Spleen (tissue), 11 donors: Measurements from ENCODE around the gene ATP2A1. TPM values are rescaled to one million over a fixed set of nuclear protein-coding genes. Genes with fewer than 3 reads are reported as not detected.
"Not testable (repeated sequence)": the region's sequence is repeated elsewhere in the genome, so short reads cannot be mapped to it uniquely, and the experiment has no call there.

Experiments
- DNase-seq: peaks from one replicate; pipeline ENCODE4 v3.0.0-alpha.2; 2020
- H3K27ac ChIP-seq, 8 donors: fragments of 200-600 bp; sonication (generic) in 7 of 8; 1 replicate in 4 of 8; 2 replicates in 4 of 8; pipeline versions ENCODE4 v1.5.0 to v1.8.0; 2016 to 2021; ENCODE audit warnings: inconsistent platforms in 4 of 8, mild to moderate bottlenecking in 4 of 8, moderate library complexity in 1 of 8
- H3K27me3 ChIP-seq, 7 donors: fragments of 200-600 bp; sonication (generic) in 6 of 7; replicated peaks in 1 of 7; 1 replicate in 4 of 7; 2 replicates in 3 of 7; pipeline versions ENCODE4 v1.5.0 to v1.8.0; 2016 to 2021; ENCODE audit warnings: inconsistent platforms in 3 of 7, mild to moderate bottlenecking in 1 of 7
- H3K36me3 ChIP-seq, 6 donors: fragments of 200-600 bp; sonication (generic) in 5 of 6; 1 replicate in 4 of 6; 2 replicates in 2 of 6; pipeline versions ENCODE4 v1.5.0 to v1.8.0; 2016 to 2021; ENCODE audit warnings: inconsistent platforms in 2 of 6
- H3K4me1 ChIP-seq, 6 donors: fragments of 200-600 bp; sonication (generic) in 5 of 6; 1 replicate in 3 of 6; 2 replicates in 3 of 6; pipeline versions ENCODE4 v1.5.0 to v1.8.0; 2016 to 2021; ENCODE audit warnings: inconsistent platforms in 3 of 6
- H3K4me3 ChIP-seq, 8 donors: fragments of 200-600 bp; sonication (generic) in 7 of 8; 1 replicate in 4 of 8; 2 replicates in 4 of 8; pipeline versions ENCODE4 v1.5.0 to v1.8.0; 2016 to 2021; ENCODE audit warnings: inconsistent platforms in 4 of 8, mild to moderate bottlenecking in 4 of 8, moderate library complexity in 2 of 8
- H3K9me3 ChIP-seq, 8 donors: fragments of 200-600 bp; sonication (generic) in 7 of 8; 1 replicate in 4 of 8; 2 replicates in 4 of 8; pipeline versions ENCODE4 v1.5.0 to v1.8.0; 2016 to 2021; ENCODE audit warnings: inconsistent platforms in 4 of 8
- POLR2A ChIP-seq, 3 donors: fragments of 450-650 bp; IDR thresholded peaks; one replicate each; pipeline ENCODE4 v1.5.1; 2017; ENCODE audit warnings: antibody characterized with exemption in 3 of 3, mild to moderate bottlenecking in 1 of 3
- POLR2AphosphoS5 ChIP-seq, 3 donors: sonication (generic); formaldehyde crosslinking; IDR thresholded peaks; one replicate each; pipeline ENCODE4 v1.5.1; 2017; ENCODE audit warnings: antibody characterized with exemption in 3 of 3
- WGBS, 5 donors: extraction: QIAGEN DNeasy Blood & Tissue Kit in 3 of 5; methylation state at CpG; one replicate each; pipeline versions ENCODE4 v1.1.5 to v1.1.7; 2013 to 2018; 5-methylcytosine and 5-hydroxymethylcytosine counted together
- intact Hi-C: fragments of 100-400 bp; cut with DNase I; formaldehyde crosslinking; loops from one replicate; pipeline ENCODE4 v1.15.0; 2023; ENCODE audit warnings: low total_unique reads
- polyA plus RNA-seq, 3 donors: library from polyadenylated mRNA; stranded (reverse); fragments of 200-250 nt; gene quantifications; one replicate each; pipeline ENCODE4 v1.2.1, GENCODE V29; 2013
- total RNA-seq, 7 donors: library from RNA; depleted of rRNA in 3 of 7; stranded (reverse); fragments of >200 nt in 3 of 7; fragmentation: NEBNext Ultra II Directional in 4 of 7; extraction: Animal tissue kit (Norgen Biotek cat#: 25700) in 4 of 7; gene quantifications; one replicate each; pipeline versions ENCODE4 v1.1.0 to v1.2.1, GENCODE V29; 2016 to 2021
- TF ChIP-seq, protein P1 (sequence below), 11 experiments: fragments of 200-600 bp in 7 of 11; fragments of 450-650 bp in 4 of 11; sonication (generic) in 4 of 11; IDR thresholded peaks in 8 of 11; conservative IDR thresholded peaks in 3 of 11; 1 replicate in 7 of 11; 2 replicates in 4 of 11; pipeline versions ENCODE4 v1.4.0 to v1.8.0; 2016 to 2021; ENCODE audit warnings: antibody characterized with exemption in 11 of 11, inconsistent platforms in 4 of 11, mild to moderate bottlenecking in 1 of 11
- donor health status: healthy with polysubstance abuse.
- donor health status: DM: no; HTN: no; CAD: no; lungs with moderate emphysema.
- donor health status: DM: no; HTN: no; CAD: no.
- donor health status: Bipolar disorder and iron deficiency.
- donor health status: healthy.
- donor health status: DM: no; HTN: no; CAD: no.
- donor health status: DM: yes; HTN: yes; CAD: no.

Gene ATP2A1
- total and polyA plus RNA-seq, 10 donors, result 0.26 to 1.5 (median 0.55) TPM; not detected in 2

DNA sequence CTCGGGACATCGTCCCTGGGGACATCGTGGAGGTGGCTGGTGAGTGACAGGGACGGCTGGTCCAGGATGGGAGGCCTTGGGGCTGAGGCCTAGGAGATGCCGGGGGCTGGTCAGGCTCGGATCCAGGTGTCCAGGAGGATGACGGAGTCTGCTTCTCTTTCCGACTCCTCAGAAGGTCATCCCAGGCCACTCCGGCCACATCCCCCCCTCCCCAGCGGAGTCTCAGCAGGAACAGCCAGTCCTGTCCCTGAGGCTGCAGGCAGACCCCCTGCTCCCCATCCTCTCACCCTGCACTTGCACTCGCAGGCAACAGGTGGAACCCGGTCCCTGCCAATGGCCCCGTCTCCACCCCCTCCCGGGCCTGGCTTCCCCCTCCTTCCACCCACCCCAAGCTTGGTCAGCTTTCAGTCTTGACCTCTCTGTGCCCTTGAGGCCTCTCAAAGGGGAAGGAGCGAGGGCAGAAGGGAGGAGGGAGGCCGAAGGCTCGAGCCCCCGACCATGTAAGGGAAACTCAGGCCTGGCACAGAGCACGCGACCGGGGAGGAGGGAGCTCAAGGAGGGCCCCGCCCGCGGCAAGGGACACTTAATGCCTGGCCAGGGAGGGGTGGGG is 4.4 kb downstream of the ATP2A1 start:
- Histone ChIP-seq H3K4me3 (no peak overlapping the region), H3K36me3 (no peaks in the 10 kb centered on the region), H3K27me3 (peaks cover 0 to 34% (median 0%) of the 10 kb centered on the region in 7 donors), H3K9me3 (no peaks in the 10 kb centered on the region), H3K27ac (no peak overlapping the region), H3K4me1 (peaks cover 6 to 27% (median 19%) of the 10 kb centered on the region in 6 donors)
- DNase-seq, result peak; percentile 59
- intact Hi-C loops, result no loop called here
- WGBS, 5 donors, result 57 to 77% (median 67%) methylated on average over 20 to 24 of the region's 24 CpGs
- TF ChIP-seq, protein P1, sequence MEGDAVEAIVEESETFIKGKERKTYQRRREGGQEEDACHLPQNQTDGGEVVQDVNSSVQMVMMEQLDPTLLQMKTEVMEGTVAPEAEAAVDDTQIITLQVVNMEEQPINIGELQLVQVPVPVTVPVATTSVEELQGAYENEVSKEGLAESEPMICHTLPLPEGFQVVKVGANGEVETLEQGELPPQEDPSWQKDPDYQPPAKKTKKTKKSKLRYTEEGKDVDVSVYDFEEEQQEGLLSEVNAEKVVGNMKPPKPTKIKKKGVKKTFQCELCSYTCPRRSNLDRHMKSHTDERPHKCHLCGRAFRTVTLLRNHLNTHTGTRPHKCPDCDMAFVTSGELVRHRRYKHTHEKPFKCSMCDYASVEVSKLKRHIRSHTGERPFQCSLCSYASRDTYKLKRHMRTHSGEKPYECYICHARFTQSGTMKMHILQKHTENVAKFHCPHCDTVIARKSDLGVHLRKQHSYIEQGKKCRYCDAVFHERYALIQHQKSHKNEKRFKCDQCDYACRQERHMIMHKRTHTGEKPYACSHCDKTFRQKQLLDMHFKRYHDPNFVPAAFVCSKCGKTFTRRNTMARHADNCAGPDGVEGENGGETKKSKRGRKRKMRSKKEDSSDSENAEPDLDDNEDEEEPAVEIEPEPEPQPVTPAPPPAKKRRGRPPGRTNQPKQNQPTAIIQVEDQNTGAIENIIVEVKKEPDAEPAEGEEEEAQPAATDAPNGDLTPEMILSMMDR (IDR thresholded peaks at IDR 0.05 in 8 of 11, conservative IDR thresholded peaks at IDR 0.05 in 3 of 11), result no peak
- TF ChIP-seq POLR2A (IDR thresholded peaks at IDR 0.05) (no peak), POLR2AphosphoS5 (IDR thresholded peaks at IDR 0.05) (no peak)

DNA sequence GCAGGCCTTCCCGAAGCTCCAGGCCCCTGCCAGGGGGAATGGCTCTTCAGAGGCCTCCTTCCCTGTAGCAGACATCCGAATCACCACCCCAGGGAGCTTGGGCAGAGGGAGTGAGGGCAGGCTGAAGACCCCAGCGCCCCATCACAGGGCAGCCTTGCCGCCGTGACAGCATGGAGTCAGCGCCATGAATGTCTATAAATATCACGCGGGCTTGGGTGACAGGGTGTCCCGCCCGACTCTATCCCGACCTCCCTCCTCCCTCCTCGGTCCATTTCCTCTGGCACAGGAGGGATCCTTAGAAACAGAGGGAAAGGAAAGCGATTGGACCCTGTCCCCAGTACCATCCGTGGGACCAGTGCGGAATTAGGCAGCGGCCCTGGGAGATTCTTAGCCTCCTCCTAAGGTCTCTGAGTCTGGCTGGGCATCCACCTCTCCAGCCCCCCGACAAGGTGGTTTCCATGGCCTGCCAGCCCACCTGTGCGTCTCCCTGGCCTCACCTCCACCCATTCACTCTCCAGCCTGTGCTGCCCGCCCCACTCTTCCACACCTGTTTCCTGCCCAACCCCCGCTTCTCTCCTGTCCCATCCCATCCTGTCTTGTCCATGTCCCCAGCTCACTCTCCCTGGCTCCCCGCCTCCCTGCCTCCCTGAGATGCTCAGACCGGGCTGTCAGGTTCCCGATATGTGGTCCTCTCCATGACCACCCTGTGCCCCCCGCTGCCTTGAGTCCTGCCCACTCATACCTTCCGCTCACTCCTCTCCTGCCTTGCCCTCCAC is 5.1 kb downstream of the ATP2A1 start:
- no peak for TF ChIP-seq POLR2A (IDR thresholded peaks at IDR 0.05)
- no peak for TF ChIP-seq POLR2AphosphoS5 (IDR thresholded peaks at IDR 0.05)
- TF ChIP-seq, protein P1 (IDR thresholded peaks at IDR 0.05 in 8 of 11, conservative IDR thresholded peaks at IDR 0.05 in 3 of 11), result no peak
- H3K4me3 ChIP-seq, result no peak overlapping the region
- no peaks in the 10 kb centered on the region for H3K9me3 ChIP-seq
- peaks cover 0 to 34% (median 0%) of the 10 kb centered on the region in 7 donors for H3K27me3 ChIP-seq
- intact Hi-C loops, result no loop called here
- no peak overlapping the region for H3K27ac ChIP-seq
- H3K36me3 ChIP-seq, result no peaks in the 10 kb centered on the region
- 67 to 84% (median 79%) methylated on average over 21 to 25 of the region's 25 CpGs for WGBS, 5 donors
- peaks cover 6 to 27% (median 19%) of the 10 kb centered on the region in 6 donors for H3K4me1 ChIP-seq
- peak; percentile 61 for DNase-seq

DNA sequence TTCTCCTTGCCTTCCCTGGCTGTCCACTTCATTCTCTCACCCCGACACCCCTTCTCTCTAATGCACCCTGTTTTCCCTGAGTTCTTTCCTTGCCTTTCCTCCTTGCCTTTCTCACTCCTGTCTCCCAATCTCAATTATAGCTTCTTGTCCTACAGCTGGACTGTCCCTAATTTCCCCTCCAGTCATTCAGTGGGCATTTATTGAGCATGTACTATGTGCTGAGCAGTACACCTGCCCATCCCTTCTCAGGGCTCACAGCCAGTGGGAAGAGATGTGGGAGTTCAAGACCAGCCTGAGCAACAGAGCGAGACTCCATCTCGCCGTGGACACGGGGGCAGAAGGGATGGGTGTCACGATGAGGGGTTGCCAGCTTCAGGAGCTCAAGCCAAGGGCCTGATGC is 5.8 kb downstream of the ATP2A1 start:
- no peaks in the 10 kb centered on the region for H3K36me3 ChIP-seq
- no peaks in the 10 kb centered on the region for H3K9me3 ChIP-seq
- no peak overlapping the region for H3K27ac ChIP-seq
- TF ChIP-seq POLR2AphosphoS5 (IDR thresholded peaks at IDR 0.05), result no peak
- no peak for TF ChIP-seq POLR2A (IDR thresholded peaks at IDR 0.05)
- TF ChIP-seq, protein P1 (IDR thresholded peaks at IDR 0.05 in 8 of 11, conservative IDR thresholded peaks at IDR 0.05 in 3 of 11), result no peak
- intact Hi-C loops, result no loop called here
- peaks cover 6 to 22% (median 13%) of the 10 kb centered on the region in 6 donors for H3K4me1 ChIP-seq
- 90 to 97% (median 93%) methylated on average over 6 of the region's 6 CpGs for WGBS, 5 donors
- no peak for DNase-seq
- peaks cover 0 to 34% (median 0%) of the 10 kb centered on the region in 7 donors for H3K27me3 ChIP-seq
- no peak overlapping the region for H3K4me3 ChIP-seq

DNA sequence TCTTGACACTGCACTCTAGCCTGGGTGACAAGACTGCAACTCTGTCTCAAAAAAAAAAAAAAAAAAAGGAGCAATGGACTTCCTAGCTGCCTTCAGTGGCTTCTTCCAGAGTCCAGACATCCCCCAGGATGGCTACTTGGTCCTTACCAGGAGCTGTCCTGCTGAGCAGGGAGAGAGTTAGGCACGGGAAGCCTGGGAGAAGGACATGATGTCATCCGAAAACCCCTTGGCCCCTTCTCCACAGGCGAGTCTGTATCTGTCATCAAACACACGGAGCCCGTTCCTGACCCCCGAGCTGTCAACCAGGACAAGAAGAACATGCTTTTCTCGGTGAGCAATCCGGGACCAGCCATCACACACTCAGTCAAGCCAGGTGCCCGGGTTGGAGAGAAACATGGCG is 8.7 kb downstream of the ATP2A1 start:
- no peaks in the 10 kb centered on the region for H3K4me1 ChIP-seq
- TF ChIP-seq POLR2A (IDR thresholded peaks at IDR 0.05) (no peak), POLR2AphosphoS5 (IDR thresholded peaks at IDR 0.05) (no peak)
- TF ChIP-seq, protein P1 (IDR thresholded peaks at IDR 0.05 in 8 of 11, conservative IDR thresholded peaks at IDR 0.05 in 3 of 11), result no peak
- no peaks in the 10 kb centered on the region for H3K9me3 ChIP-seq
- no peaks in the 10 kb centered on the region for H3K36me3 ChIP-seq
- H3K4me3 ChIP-seq, result no peak overlapping the region
- intact Hi-C loops, result no loop called here
- 77 to 96% (median 85%) methylated on average over 7 to 10 of the region's 10 CpGs for WGBS, 5 donors
- no peak for DNase-seq
- H3K27me3 ChIP-seq, result peaks cover 0 to 17% (median 0%) of the 10 kb centered on the region in 7 donors
- no peak overlapping the region for H3K27ac ChIP-seq

DNA sequence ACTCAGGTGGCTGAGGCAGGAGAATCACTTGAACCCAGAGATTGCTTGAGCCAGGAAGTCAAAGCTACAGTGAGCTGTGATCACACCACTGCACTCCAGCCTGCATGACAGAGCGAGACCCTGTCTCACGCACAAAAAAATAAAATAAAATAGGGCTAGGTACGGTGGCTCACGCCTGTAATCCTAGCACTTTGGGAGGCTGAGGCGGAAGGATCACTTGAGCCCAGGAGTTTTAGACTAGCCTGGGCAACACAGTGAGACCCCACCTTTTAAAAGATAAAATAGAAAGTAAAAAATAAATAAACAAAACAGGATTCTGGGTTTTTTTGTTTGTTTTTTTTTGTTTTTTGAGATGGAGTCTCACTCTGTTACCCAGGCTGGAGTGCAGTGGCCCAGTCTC is 12.1 kb downstream of the ATP2A1 start:
- intact Hi-C loops, H3K27me3 ChIP-seq, H3K36me3 ChIP-seq, H3K9me3 ChIP-seq, H3K27ac ChIP-seq, H3K4me3 ChIP-seq, DNase-seq, H3K4me1 ChIP-seq: not testable (repeated sequence)
- WGBS, 5 donors, result 91 to 95% (median 94%) methylated on average over 5 of the region's 5 CpGs
